Neural progenitor cell (in vitro differentiated cells): ENCODE results near the gene SLC12A9. TPM values are rescaled to one million over a fixed set of nuclear protein-coding genes. Genes with fewer than 3 reads are reported as not detected.

ENCODE experiments used
- DNase-seq: peaks from one replicate; pipeline ENCODE4 v3.0.0-alpha.2; 2016; ENCODE audit warnings: low spot score
- H2AFZ ChIP-seq: fragments of 200-600 bp; sonication (generic); replicated peaks from 2 replicates; pipeline ENCODE4 v1.6.1; 2016; ENCODE audit warnings: antibody characterized with exemption
- H3F3A ChIP-seq: fragments of 200-600 bp; sonication (generic); 2 replicates; pipeline ENCODE4 v1.6.1; 2016; ENCODE audit warnings: antibody characterized with exemption, low read depth
- H3K27ac ChIP-seq: fragments of 200-600 bp; sonication (generic); 2 replicates; pipeline ENCODE4 v1.5.1; 2016; ENCODE audit warnings: mild to moderate bottlenecking
- H3K27me3 ChIP-seq: fragments of 200-600 bp; sonication (generic); 2 replicates; pipeline ENCODE4 v1.6.1; 2016; ENCODE audit warnings: mild to moderate bottlenecking, moderate library complexity
- H3K36me3 ChIP-seq: fragments of 200-600 bp; sonication (generic); 2 replicates; pipeline ENCODE4 v1.5.1; 2016
- H3K4me1 ChIP-seq: fragments of 200-600 bp; sonication (generic); 2 replicates; pipeline ENCODE4 v1.6.1; 2016; ENCODE audit warnings: mixed run types
- H3K4me2 ChIP-seq: fragments of 200-600 bp; sonication (generic); 2 replicates; pipeline ENCODE4 v1.6.1; 2016
- H3K4me3 ChIP-seq: fragments of 200-600 bp; sonication (generic); 2 replicates; pipeline ENCODE4 v1.5.1; 2016
- H3K79me2 ChIP-seq: fragments of 200-600 bp; sonication (generic); 2 replicates; pipeline ENCODE4 v1.6.1; 2016; ENCODE audit warnings: low read depth
- H3K9ac ChIP-seq: fragments of 200-600 bp; sonication (generic); 2 replicates; pipeline ENCODE4 v1.6.1; 2016
- H3K9me3 ChIP-seq: fragments of 200-600 bp; sonication (generic); 2 replicates; pipeline ENCODE4 v1.5.1; 2016; ENCODE audit warnings: low read depth
- H4K20me1 ChIP-seq: fragments of 200-600 bp; sonication (generic); 2 replicates; pipeline ENCODE4 v1.6.1; 2016; ENCODE audit warnings: low read depth
- H3K27ac Mint-ChIP-seq: 3 replicates; pipeline ENCODE4 v1.8.0; 2021; ENCODE audit warnings: mixed read lengths
- H3K27me3 Mint-ChIP-seq: 2 replicates; pipeline ENCODE4 v1.8.0; 2022; ENCODE audit warnings: low read depth, mild to moderate bottlenecking, inconsistent platforms, moderate library complexity, mixed read lengths; ENCODE audit not compliant: insufficient read depth
- H3K36me3 Mint-ChIP-seq: 3 replicates; pipeline ENCODE4 v1.8.0; 2021; ENCODE audit warnings: mixed read lengths
- H3K4me1 Mint-ChIP-seq: 3 replicates; pipeline ENCODE4 v1.8.0; 2021; ENCODE audit warnings: mixed read lengths
- H3K4me3 Mint-ChIP-seq: 3 replicates; pipeline ENCODE4 v1.8.0; 2021; ENCODE audit warnings: mild to moderate bottlenecking, moderate library complexity, mixed read lengths
- H3K9me3 Mint-ChIP-seq: 3 replicates; pipeline ENCODE4 v1.8.0; 2020; ENCODE audit warnings: mixed read lengths
- EZH2 ChIP-seq: fragments of 200-600 bp; sonication (generic); IDR thresholded peaks from 2 replicates; pipeline ENCODE4 v1.6.1; 2017; ENCODE audit warnings: antibody characterized with exemption, mild to moderate bottlenecking, moderate library complexity
- EZH2phosphoT487 ChIP-seq: fragments of 200-600 bp; sonication (generic); IDR thresholded peaks from 2 replicates; pipeline ENCODE4 v1.6.1; 2017; ENCODE audit warnings: antibody characterized with exemption
- total RNA-seq: library from RNA; depleted of rRNA; stranded (reverse); fragments of >200 nt; gene quantifications from 2 replicates; pipeline ENCODE4 v1.2.3, GENCODE V29; 2015; ENCODE audit warnings: low replicate concordance
- TF ChIP-seq, protein P1 (sequence below): fragments of 200-600 bp; sonication (generic); IDR thresholded peaks from 2 replicates; pipeline ENCODE4 v1.5.1; 2017; ENCODE audit warnings: antibody characterized with exemption, mild to moderate bottlenecking

Gene SLC12A9
- total RNA-seq, 1 donor from 2014 or later = 3.5 TPM

DNA sequence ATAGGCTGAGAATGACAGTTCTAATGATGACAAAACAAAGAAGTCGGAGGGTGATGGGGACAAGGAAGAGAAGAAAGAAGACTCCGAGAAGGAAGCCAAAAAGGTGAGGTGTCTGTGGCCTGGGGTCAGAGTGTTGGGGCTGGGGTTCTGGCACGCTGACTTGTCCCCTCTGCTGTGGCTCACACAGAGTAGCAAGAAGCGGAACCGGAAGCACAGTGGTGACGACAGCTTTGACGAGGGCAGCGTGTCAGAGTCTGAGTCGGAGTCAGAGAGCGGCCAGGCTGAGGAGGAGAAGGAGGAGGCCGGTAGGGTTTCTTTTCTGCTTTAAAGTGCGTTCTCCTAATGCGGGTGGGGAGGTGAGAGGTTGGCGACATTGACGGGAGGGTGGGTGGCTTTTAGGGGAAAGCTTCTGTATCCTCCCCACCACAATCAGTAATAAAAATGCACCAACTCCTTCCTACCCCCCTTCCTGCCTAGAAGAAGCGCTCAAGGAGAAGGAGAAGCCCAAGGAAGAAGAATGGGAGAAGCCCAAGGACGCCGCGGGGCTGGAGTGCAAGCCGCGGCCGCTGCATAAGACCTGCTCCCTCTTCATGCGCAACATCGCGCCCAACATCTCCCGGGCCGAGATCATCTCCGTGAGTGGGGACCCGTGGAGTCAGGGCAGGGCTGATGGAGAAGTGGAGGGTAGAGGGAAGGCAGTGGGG is 32.4 kb downstream of the SLC12A9 start:
- H3K27me3 Mint-ChIP-seq = peaks cover 15% of the 10 kb centered on the region
- no peaks in the 10 kb centered on the region for H3K9me3 ChIP-seq
- H3K4me1 Mint-ChIP-seq = peaks cover 21% of the 10 kb centered on the region
- no peak overlapping the region for H3K9ac ChIP-seq
- H3K9me3 Mint-ChIP-seq = no peaks in the 10 kb centered on the region
- H3K4me1 ChIP-seq = peaks cover 10% of the 10 kb centered on the region
- H2AFZ ChIP-seq = no peak overlapping the region
- no peak for DNase-seq
- H3K4me3 Mint-ChIP-seq = no peak overlapping the region
- peaks cover 84% of the 10 kb centered on the region for H4K20me1 ChIP-seq
- no peaks in the 10 kb centered on the region for H3K27me3 ChIP-seq
- no peak overlapping the region for H3K4me3 ChIP-seq
- no peak overlapping the region for H3K4me2 ChIP-seq
- no peak for TF ChIP-seq EZH2
- no peak for TF ChIP-seq EZH2phosphoT487
- TF ChIP-seq, protein P1, sequence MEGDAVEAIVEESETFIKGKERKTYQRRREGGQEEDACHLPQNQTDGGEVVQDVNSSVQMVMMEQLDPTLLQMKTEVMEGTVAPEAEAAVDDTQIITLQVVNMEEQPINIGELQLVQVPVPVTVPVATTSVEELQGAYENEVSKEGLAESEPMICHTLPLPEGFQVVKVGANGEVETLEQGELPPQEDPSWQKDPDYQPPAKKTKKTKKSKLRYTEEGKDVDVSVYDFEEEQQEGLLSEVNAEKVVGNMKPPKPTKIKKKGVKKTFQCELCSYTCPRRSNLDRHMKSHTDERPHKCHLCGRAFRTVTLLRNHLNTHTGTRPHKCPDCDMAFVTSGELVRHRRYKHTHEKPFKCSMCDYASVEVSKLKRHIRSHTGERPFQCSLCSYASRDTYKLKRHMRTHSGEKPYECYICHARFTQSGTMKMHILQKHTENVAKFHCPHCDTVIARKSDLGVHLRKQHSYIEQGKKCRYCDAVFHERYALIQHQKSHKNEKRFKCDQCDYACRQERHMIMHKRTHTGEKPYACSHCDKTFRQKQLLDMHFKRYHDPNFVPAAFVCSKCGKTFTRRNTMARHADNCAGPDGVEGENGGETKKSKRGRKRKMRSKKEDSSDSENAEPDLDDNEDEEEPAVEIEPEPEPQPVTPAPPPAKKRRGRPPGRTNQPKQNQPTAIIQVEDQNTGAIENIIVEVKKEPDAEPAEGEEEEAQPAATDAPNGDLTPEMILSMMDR = no peak
- H3K36me3 Mint-ChIP-seq = peaks cover 62% of the 10 kb centered on the region
- peaks cover 58% of the 10 kb centered on the region for H3K79me2 ChIP-seq
- H3K36me3 ChIP-seq = peaks cover 5% of the 10 kb centered on the region
- peaks cover 61% of the 10 kb centered on the region for H3F3A ChIP-seq
- no peak overlapping the region for H3K27ac Mint-ChIP-seq
- H3K27ac ChIP-seq = no peak overlapping the region

DNA sequence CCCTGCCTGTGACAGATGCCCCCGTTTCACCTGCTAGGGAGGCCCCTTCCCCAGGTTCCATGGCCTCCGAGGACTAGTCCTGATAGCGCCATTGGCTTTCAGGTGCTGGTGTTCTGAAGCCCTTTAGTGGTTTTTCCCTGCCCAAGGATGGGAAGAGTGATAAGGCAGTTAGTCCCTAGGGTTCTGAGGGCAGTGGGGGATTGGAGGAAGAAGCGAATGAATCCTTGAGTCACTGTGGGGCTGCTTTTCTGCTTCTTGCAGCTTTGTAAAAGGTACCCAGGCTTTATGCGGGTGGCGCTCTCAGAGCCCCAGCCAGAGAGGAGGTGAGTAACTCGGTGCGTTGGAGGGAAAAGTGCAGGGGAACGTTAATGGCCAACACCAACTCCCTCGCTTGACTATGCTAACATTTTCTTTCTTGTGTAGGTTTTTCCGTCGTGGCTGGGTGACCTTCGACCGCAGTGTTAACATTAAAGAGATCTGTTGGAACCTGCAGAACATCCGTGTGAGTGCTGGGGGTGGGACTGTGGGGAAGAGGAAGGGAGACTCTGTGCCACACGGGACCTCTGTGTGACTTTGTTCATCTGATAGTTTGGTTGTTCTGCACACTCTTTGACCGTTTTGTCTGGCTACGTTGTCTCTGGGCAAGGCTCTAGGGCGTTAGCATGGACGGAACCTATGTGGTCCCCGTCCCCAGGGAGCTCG is 33.1 kb downstream of the SLC12A9 start:
- H3K4me3 Mint-ChIP-seq = no peak overlapping the region
- Histone ChIP-seq H3K9ac (no peak overlapping the region), H3K27ac (no peak overlapping the region), H3K4me3 (no peak overlapping the region), H3K4me2 (no peak overlapping the region), H3K27me3 (no peaks in the 10 kb centered on the region), H3K79me2 (peaks cover 51% of the 10 kb centered on the region), H2AFZ (no peak overlapping the region), H3F3A (peaks cover 67% of the 10 kb centered on the region), H3K9me3 (no peaks in the 10 kb centered on the region), H3K36me3 (peaks cover 5% of the 10 kb centered on the region), H4K20me1 (peaks cover 77% of the 10 kb centered on the region), H3K4me1 (peaks cover 10% of the 10 kb centered on the region)
- TF ChIP-seq EZH2phosphoT487 (no peak), EZH2 (no peak)
- TF ChIP-seq, protein P1 = no peak
- peaks cover 57% of the 10 kb centered on the region for H3K36me3 Mint-ChIP-seq
- no peak for DNase-seq
- peaks cover 21% of the 10 kb centered on the region for H3K4me1 Mint-ChIP-seq
- H3K9me3 Mint-ChIP-seq = no peaks in the 10 kb centered on the region
- H3K27ac Mint-ChIP-seq = peak overlapping the region; percentile 78
- H3K27me3 Mint-ChIP-seq = peaks cover 14% of the 10 kb centered on the region

DNA sequence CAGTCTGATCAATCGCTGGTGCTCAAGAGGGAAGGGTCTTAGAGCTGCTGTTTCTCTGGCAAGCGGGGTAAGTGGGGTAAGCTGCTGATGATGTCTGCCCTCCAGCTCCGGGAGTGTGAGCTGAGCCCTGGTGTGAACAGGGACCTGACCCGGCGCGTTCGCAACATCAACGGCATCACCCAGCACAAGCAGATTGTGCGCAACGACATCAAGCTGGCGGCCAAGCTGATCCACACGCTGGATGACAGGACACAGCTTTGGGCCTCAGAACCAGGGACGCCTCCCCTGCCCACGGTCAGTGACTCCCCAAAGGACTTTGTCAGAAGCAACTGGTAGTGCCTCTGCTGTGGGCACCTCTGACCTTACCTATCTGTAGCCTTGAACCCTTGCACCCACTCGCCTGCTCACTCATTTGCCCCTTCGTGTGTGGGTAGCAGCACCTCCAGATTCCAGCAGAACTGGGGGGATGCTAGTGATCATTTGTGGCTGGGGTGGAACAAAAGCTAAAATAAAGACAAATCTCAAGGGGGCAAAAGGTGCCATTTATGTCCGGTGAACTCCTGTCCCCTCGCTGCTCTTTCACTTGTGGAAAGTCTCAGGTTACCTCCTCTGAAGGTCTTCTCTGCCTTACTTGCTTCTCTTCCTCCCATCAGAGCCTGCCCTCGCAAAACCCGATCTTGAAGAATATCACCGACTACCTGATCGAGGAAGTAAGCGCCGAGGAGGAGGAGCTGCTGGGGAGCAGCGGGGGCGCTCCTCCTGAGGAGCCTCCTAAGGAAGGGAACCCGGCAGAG is 33.8 kb downstream of the SLC12A9 start:
- H3K27ac ChIP-seq = no peak overlapping the region
- peaks cover 44% of the 10 kb centered on the region for H3K79me2 ChIP-seq
- Mint-ChIP-seq H3K4me1 (peaks cover 22% of the 10 kb centered on the region), H3K9me3 (no peaks in the 10 kb centered on the region), H3K27me3 (peaks cover 11% of the 10 kb centered on the region), H3K4me3 (no peak overlapping the region), H3K36me3 (peaks cover 53% of the 10 kb centered on the region), H3K27ac (peak overlapping the region; percentile 78)
- peaks cover 10% of the 10 kb centered on the region for H3K4me1 ChIP-seq
- no peak overlapping the region for H3K4me2 ChIP-seq
- peaks cover 5% of the 10 kb centered on the region for H3K36me3 ChIP-seq
- H3K27me3 ChIP-seq = no peaks in the 10 kb centered on the region
- no peaks in the 10 kb centered on the region for H3K9me3 ChIP-seq
- no peak for DNase-seq
- no peak overlapping the region for H3K9ac ChIP-seq
- H3K4me3 ChIP-seq = no peak overlapping the region
- peaks cover 66% of the 10 kb centered on the region for H3F3A ChIP-seq
- H2AFZ ChIP-seq = no peak overlapping the region
- H4K20me1 ChIP-seq = peaks cover 70% of the 10 kb centered on the region
- TF ChIP-seq EZH2 = no peak
- TF ChIP-seq EZH2phosphoT487 = no peak
- TF ChIP-seq, protein P1 = no peak
